ENCODE measurements around the gene KNCN. TPM values are rescaled to one million over a fixed set of nuclear protein-coding genes. Genes with fewer than 3 reads are reported as not detected.

The KNCN gene
- not detected for total RNA-seq
- not detected for polyA plus RNA-seq
- long read RNA-seq, donor 1: 0 reads
- long read RNA-seq, donor 2, partial matches to known transcripts: 0 of 1 reads
- long read RNA-seq, donor 2, other reads (novel, unspliced or antisense): 0 of 1 reads
- long read RNA-seq, donor 3: 0 reads
- long read RNA-seq, donor 4: 0 reads
- long read RNA-seq, donor 5: 0 reads
- long read RNA-seq, donor 6: 0 reads
- long read RNA-seq, donor 7: 0 reads
- long read RNA-seq, donor 8: 0 reads
- long read RNA-seq, donor 9: 0 reads
- long read RNA-seq, donor 10: 0 reads

DNA sequence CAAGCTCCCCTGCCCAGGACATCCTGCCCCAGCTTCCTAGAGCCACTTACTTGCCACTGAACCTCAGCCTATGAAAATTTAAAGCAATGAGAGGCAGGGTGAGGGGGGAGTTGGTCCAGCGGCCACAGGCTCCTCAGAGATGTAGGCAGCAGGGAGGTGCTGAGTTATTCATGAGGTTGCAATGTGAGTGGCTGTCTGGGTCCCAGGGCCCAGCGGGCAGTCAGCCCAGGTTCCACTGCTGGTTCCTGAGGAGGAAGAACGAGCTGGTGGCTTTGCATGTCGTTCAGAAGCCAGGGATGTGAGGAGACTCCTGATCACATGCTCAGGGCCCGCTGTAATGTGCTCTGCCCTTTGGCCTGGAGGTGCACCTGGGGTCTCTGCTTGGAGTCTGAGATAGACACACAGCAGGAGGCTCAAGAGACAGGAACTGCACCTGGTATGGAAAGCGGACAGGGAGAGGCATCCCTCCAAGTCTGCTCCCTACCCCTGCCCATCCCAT, at the start of gene KNCN:
Gene KNCN (minus strand): TSS at position 51 of the 499 bp plus-strand sequence. CDS start 432 bp downstream, outside the sequence.
- H3K4me1 ChIP-seq: peaks cover 0 to 5% (median 0%) of the 10 kb centered on the region in 4 donors
- H3K27ac ChIP-seq: no peak within 1 kb of the TSS
- no peak for DNase-seq
- intact Hi-C loops (cut with DNase I; ENCODE audit: low total_unique reads): no loop called here
- no peaks in the 10 kb centered on the region for H3K36me3 ChIP-seq
- 71 to 81% (median 72%) methylated on average over 6 of the region's 6 CpGs for WGBS, 5 donors
- peaks cover 3 to 51% (median 16%) of the 10 kb centered on the region in 3 donors for H3K27me3 ChIP-seq
- no peaks in the 10 kb centered on the region for H3K9me3 ChIP-seq
- TF ChIP-seq CTCF (IDR thresholded peaks at IDR 0.05) (no peak), POLR2AphosphoS5 (IDR thresholded peaks at IDR 0.05) (no peak), EP300 (IDR thresholded peaks at IDR 0.05) (no peak), POLR2A (IDR thresholded peaks at IDR 0.05) (no peak)
- H3K4me3 ChIP-seq: no peak within 1 kb of the TSS

DNA sequence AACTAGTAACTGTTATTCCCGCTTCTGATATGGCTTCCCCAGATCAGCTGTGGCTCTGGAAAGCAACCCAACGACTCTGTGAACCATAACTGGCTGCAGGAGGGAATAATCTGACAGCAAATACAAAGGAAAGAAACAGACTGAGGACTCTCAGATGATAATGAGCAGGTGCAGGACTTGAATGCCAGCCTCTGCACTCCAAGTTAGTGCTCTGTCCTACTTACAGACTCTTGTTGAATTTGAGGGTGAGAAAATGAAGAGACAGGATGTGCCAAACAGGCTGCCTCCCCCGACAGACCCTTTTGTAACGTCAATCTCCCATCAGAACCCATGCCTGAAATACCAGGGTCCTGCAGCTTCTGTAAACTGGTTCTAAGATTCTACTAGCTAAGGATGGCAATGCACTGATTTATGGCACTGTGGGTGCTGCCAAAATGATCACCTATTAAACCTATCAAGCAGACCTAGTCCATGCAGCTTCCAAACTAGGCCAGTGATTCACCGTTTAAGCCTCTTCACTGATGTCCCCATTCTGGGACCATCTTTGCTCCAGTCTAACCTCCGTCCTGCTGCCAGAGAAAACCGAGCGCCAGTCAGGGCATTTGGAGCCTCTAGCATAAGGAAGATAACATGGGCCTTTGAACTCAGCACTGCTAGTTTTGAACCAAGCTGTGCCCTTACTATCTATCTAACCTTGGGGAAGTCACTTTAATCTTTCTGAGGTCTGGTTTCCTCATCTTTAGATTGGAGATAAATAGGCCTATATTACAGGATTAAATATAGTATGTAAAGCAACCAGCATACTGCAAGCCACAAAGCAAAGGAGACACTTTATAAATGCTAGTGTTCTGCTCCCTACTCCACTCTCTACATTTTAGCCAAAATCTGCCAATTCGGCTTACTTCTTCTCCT, 47.9 kb upstream of the KNCN start:
- H3K36me3 ChIP-seq: peaks cover 0 to 5% (median under 1%) of the 10 kb centered on the region in 4 donors
- WGBS, 5 donors: 79 to 83% (median 80%) methylated on average over 9 of the region's 9 CpGs
- H3K27ac ChIP-seq: no peak overlapping the region
- no peaks in the 10 kb centered on the region for H3K9me3 ChIP-seq
- no peak for TF ChIP-seq CTCF (IDR thresholded peaks at IDR 0.05)
- H3K4me3 ChIP-seq: no peak overlapping the region
- H3K4me1 ChIP-seq: peaks cover 25 to 70% (median 45%) of the 10 kb centered on the region in 4 donors
- DNase-seq: no peak
- H3K27me3 ChIP-seq: no peaks in the 10 kb centered on the region
- intact Hi-C loops (cut with DNase I; ENCODE audit: low total_unique reads): no loop called here

DNA sequence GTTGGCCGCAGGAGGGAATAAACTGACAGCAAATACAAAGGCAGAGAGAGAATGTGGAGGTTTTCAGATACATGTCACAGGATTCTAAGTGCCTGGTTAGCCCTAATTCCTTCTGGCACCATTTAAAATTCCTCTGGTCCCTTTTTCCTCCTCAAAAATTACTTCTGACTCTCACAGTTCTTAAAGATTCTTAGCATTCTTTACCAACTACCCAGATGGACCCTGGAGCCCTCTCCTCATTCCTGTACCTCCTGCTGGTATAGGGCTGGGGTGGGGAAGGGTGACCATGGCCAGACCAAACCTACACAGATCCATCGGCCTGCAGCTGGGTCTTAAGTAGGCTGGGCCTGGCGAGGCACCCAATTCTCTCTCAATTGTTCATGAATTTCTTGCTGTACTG, 45.4 kb upstream of the KNCN start:
- H3K4me3 ChIP-seq: no peak overlapping the region
- H3K4me1 ChIP-seq: peaks cover 7 to 52% (median 28%) of the 10 kb centered on the region in 4 donors
- no peak overlapping the region for H3K27ac ChIP-seq
- intact Hi-C loops (cut with DNase I; ENCODE audit: low total_unique reads): no loop called here
- no peaks in the 10 kb centered on the region for H3K9me3 ChIP-seq
- H3K27me3 ChIP-seq: no peaks in the 10 kb centered on the region
- 92 to 98% (median 94%) methylated on average over 3 of the region's 3 CpGs for WGBS, 5 donors
- peaks cover 24 to 27% (median 25%) of the 10 kb centered on the region in 4 donors for H3K36me3 ChIP-seq
- TF ChIP-seq POLR2A (IDR thresholded peaks at IDR 0.05) (no peak), EP300 (IDR thresholded peaks at IDR 0.05) (no peak), CTCF (IDR thresholded peaks at IDR 0.05) (no peak), POLR2AphosphoS5 (IDR thresholded peaks at IDR 0.05) (no peak)
- no peak for DNase-seq

- Histone ChIP-seq H3K27ac (peak overlapping the region in 4 of 5 donors; percentile 4 to 73 (median 45)), H3K4me1 (peaks cover under 1 to 44% (median 19%) of the 10 kb centered on the region in 4 donors), H3K27me3 (no peaks in the 10 kb centered on the region), H3K36me3 (peaks cover 32 to 35% (median 34%) of the 10 kb centered on the region in 4 donors), H3K9me3 (no peaks in the 10 kb centered on the region), H3K4me3 (no peak overlapping the region)
- intact Hi-C loops (cut with DNase I; ENCODE audit: low total_unique reads): no loop called here
- DNase-seq: no peak
- TF ChIP-seq POLR2AphosphoS5 (IDR thresholded peaks at IDR 0.05): no peak
- no peak for TF ChIP-seq CTCF (IDR thresholded peaks at IDR 0.05)
- TF ChIP-seq POLR2A (IDR thresholded peaks at IDR 0.05): no peak
- 92 to 100% (median 98%) methylated on average over 1 of the region's 1 CpG for WGBS, 5 donors
These were observed 44.6 kb upstream of the KNCN start for GRCh38 chr1:46596036-46596435.
